Measurements from ENCODE around the gene EGFL8.
"Not testable (repeated sequence)": the region's sequence is repeated elsewhere in the genome, so short reads cannot be mapped to it uniquely, and the experiment has no call there.

EGFL8 gene

GRCh38 chr6:32181915-32182529 is 17.6 kb downstream of the EGFL8 start:
- no peak for TF ChIP-seq CTCF (IDR thresholded peaks at IDR 0.05; ENCODE audit: low read depth, low read length)
- no peak for DNase-seq (ENCODE audit: extremely low read depth, low read depth)

GRCh38 chr6:32182555-32182981 is 18.2 kb downstream of the EGFL8 start:
- DNase-seq (ENCODE audit: extremely low read depth, low read depth): no peak
- TF ChIP-seq CTCF (IDR thresholded peaks at IDR 0.05; ENCODE audit: low read depth, low read length): no peak

- TF ChIP-seq CTCF (IDR thresholded peaks at IDR 0.05; ENCODE audit: low read depth, low read length): no peak
- no peak for DNase-seq (ENCODE audit: extremely low read depth, low read depth)
Observed at GRCh38 chr6:32183030-32183429, 18.6 kb downstream of the EGFL8 start.

- no peak for DNase-seq (ENCODE audit: extremely low read depth, low read depth)
- no peak for TF ChIP-seq CTCF (IDR thresholded peaks at IDR 0.05; ENCODE audit: low read depth, low read length)
Observed at GRCh38 chr6:32183483-32184083, 19.2 kb downstream of the EGFL8 start.

GRCh38 chr6:32184084-32184640 is 19.8 kb downstream of the EGFL8 start, which contains the start of gene AGER:
TSS of gene AGER (minus strand) at chr6:32184253. CDS start at chr6:32184222, 31 bp downstream.
- no peak for TF ChIP-seq CTCF (IDR thresholded peaks at IDR 0.05; ENCODE audit: low read depth, low read length)
- no peak for DNase-seq (ENCODE audit: extremely low read depth, low read depth)

- DNase-seq (ENCODE audit: extremely low read depth, low read depth): peak; percentile 65
Observed at GRCh38 chr6:32185681-32186131, 21.3 kb downstream of the EGFL8 start.

GRCh38 chr6:32186151-32186840 is 21.9 kb downstream of the EGFL8 start:
- not testable (repeated sequence) for DNase-seq (ENCODE audit: extremely low read depth, low read depth)

GRCh38 chr6:32187009-32187709 is 22.8 kb downstream of the EGFL8 start:
- DNase-seq (ENCODE audit: extremely low read depth, low read depth): no peak
- TF ChIP-seq CTCF (IDR thresholded peaks at IDR 0.05; ENCODE audit: low read depth, low read length): no peak

GRCh38 chr6:32187725-32188380 is 23.5 kb downstream of the EGFL8 start:
- not testable (repeated sequence) for DNase-seq (ENCODE audit: extremely low read depth, low read depth)
